Mesenchymal stem cell (in vitro differentiated cells and primary cell): ENCODE data around the gene DCTN2.
"Not testable (repeated sequence)": the region's sequence is repeated elsewhere in the genome, so short reads cannot be mapped to it uniquely, and the experiment has no call there.

Experiments used
- DNase-seq: peaks from one replicate; pipeline ENCODE4 v3.0.0-alpha.2; 2013
- H2AFZ ChIP-seq: one replicate; pipeline ENCODE4 v1.6.1; 2013; ENCODE audit warnings: low read depth, mild to moderate bottlenecking, control low read depth, inconsistent platforms, low read length, moderate library complexity
- H2AK5ac ChIP-seq: 2 replicates; pipeline ENCODE4 v1.6.1; 2013; ENCODE audit warnings: low read length, moderate library complexity, mild to moderate bottlenecking, inconsistent platforms; ENCODE audit not compliant: severe bottlenecking
- H2BK120ac ChIP-seq: one replicate; pipeline ENCODE4 v1.6.1; 2013; ENCODE audit warnings: low read depth, mild to moderate bottlenecking, inconsistent platforms, low read length, moderate library complexity
- H2BK12ac ChIP-seq, 2 experiments: one replicate each; pipeline ENCODE4 v1.6.1; 2013; ENCODE audit warnings: inconsistent platforms in 2 of 2, low read length in 2 of 2, mild to moderate bottlenecking in 2 of 2, moderate library complexity in 2 of 2, control low read depth in 1 of 2
- H2BK15ac ChIP-seq: one replicate; pipeline ENCODE4 v1.6.1; 2013; ENCODE audit warnings: mild to moderate bottlenecking, low read depth, inconsistent platforms; ENCODE audit not compliant: poor library complexity, severe bottlenecking
- H2BK5ac ChIP-seq: 2 replicates; pipeline ENCODE4 v1.6.1; 2013; ENCODE audit warnings: low read depth, mild to moderate bottlenecking, low read length, control low read depth, inconsistent platforms; ENCODE audit not compliant: poor library complexity, severe bottlenecking
- H3K14ac ChIP-seq, 2 experiments: one replicate each; pipeline ENCODE4 v1.6.1; 2013; ENCODE audit warnings: inconsistent platforms in 2 of 2, low read length in 2 of 2, control low read depth in 1 of 2, mild to moderate bottlenecking in 1 of 2, moderate library complexity in 1 of 2
- H3K18ac ChIP-seq, 2 experiments: one replicate each; pipeline ENCODE4 v1.6.1; 2013; ENCODE audit warnings: inconsistent platforms in 2 of 2, low read length in 2 of 2, control low read depth in 1 of 2, low read depth in 1 of 2, mild to moderate bottlenecking in 1 of 2
- H3K23ac ChIP-seq, 2 experiments: one replicate each; pipeline ENCODE4 v1.6.1; 2013; ENCODE audit warnings: inconsistent platforms in 2 of 2, low read length in 2 of 2, mild to moderate bottlenecking in 2 of 2, moderate library complexity in 2 of 2, control low read depth in 1 of 2
- H3K27ac ChIP-seq: 2 replicates; pipeline ENCODE4 v1.5.1; 2013; ENCODE audit warnings: mild to moderate bottlenecking, moderate library complexity, low read length, control low read depth, inconsistent platforms; ENCODE audit not compliant: poor library complexity, severe bottlenecking
- H3K27me3 ChIP-seq, 2 experiments: 2 replicates each; pipeline versions ENCODE4 v1.6.1 to v1.7.0; 2013; ENCODE audit warnings: low read length in 2 of 2, mild to moderate bottlenecking in 2 of 2, moderate library complexity in 2 of 2, control low read depth in 1 of 2, inconsistent platforms in 1 of 2; ENCODE audit not compliant: control insufficient read depth in 1 of 2, insufficient read depth in 1 of 2
- H3K36me3 ChIP-seq, 2 experiments: 2 replicates each; pipeline versions ENCODE4 v1.6.1 to v1.7.0; 2013; ENCODE audit warnings: low read length in 2 of 2, control low read depth in 1 of 2, inconsistent platforms in 1 of 2, low read depth in 1 of 2, mild to moderate bottlenecking in 1 of 2; ENCODE audit not compliant: insufficient read depth in 2 of 2, control insufficient read depth in 1 of 2
- H3K4ac ChIP-seq, 2 experiments: one replicate each; pipeline ENCODE4 v1.6.1; 2013; ENCODE audit warnings: inconsistent platforms in 2 of 2, low read length in 2 of 2, mild to moderate bottlenecking in 2 of 2, moderate library complexity in 2 of 2, control low read depth in 1 of 2, low read depth in 1 of 2
- H3K4me1 ChIP-seq: 2 replicates; pipeline ENCODE4 v1.6.1; 2013; ENCODE audit warnings: low read depth, low read length, control low read depth; ENCODE audit not compliant: control insufficient read depth, insufficient read depth
- H3K4me2 ChIP-seq: 2 replicates; pipeline ENCODE4 v1.6.1; 2013; ENCODE audit warnings: low read length, mild to moderate bottlenecking, inconsistent platforms; ENCODE audit not compliant: poor library complexity, severe bottlenecking
- H3K4me3 ChIP-seq, 2 experiments: 2 replicates each; pipeline versions ENCODE4 v1.5.1 to v1.7.0; 2013; ENCODE audit warnings: low read length in 2 of 2, mild to moderate bottlenecking in 2 of 2, control low read depth in 1 of 2, low read depth in 1 of 2; ENCODE audit not compliant: insufficient read depth in 1 of 2
- H3K79me1 ChIP-seq: replicated peaks from 2 replicates; pipeline ENCODE4 v1.6.1; 2013; ENCODE audit warnings: mild to moderate bottlenecking, control low read depth, low read length, inconsistent platforms; ENCODE audit not compliant: poor library complexity, severe bottlenecking
- H3K9ac ChIP-seq: 2 replicates; pipeline ENCODE4 v1.7.0; 2013; ENCODE audit warnings: mild to moderate bottlenecking, low read length, moderate library complexity
- H3K9me3 ChIP-seq: 2 replicates; pipeline ENCODE4 v1.7.0; 2013; ENCODE audit warnings: mild to moderate bottlenecking, low read length; ENCODE audit not compliant: control insufficient read depth
- H4K8ac ChIP-seq: one replicate; pipeline ENCODE4 v1.6.1; 2013; ENCODE audit warnings: inconsistent platforms, mild to moderate bottlenecking, low read length, moderate library complexity
- H4K91ac ChIP-seq: one replicate; pipeline ENCODE4 v1.6.1; 2013; ENCODE audit warnings: mild to moderate bottlenecking, low read length, inconsistent platforms
- WGBS: methylation state at CpG from one replicate; pipeline ENCODE4 v1.1.7; 2013; ENCODE audit warnings: mixed read lengths; 5-methylcytosine and 5-hydroxymethylcytosine counted together

The DCTN2 gene

DNA sequence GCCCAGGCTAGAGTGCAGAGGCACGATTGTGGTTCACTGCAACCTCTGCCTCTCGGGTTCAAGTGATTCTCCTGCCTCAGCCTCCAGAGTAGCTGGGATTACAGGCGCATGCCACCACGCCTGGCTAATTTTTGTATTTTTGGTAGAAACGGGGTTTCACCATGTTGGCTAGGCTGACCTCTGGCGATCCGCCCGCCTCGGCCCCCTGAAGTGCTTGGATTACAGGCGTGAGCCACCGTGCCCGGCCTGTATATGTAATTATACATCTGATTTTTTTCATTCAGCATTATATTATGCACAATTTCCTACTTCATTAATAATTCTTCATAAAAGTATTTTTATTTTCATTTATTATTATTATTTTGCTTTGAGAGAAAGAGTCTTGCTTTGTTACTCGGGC is 23.4 kb upstream of the DCTN2 start:
- H2BK120ac ChIP-seq, H2AFZ ChIP-seq, H3K4me2 ChIP-seq, H2AK5ac ChIP-seq, H3K79me1 ChIP-seq, H3K4me1 ChIP-seq, H4K91ac ChIP-seq, H3K14ac ChIP-seq, H2BK15ac ChIP-seq, H4K8ac ChIP-seq, H3K9me3 ChIP-seq, H3K27ac ChIP-seq, H3K4ac ChIP-seq, H3K9ac ChIP-seq, H2BK5ac ChIP-seq, H3K18ac ChIP-seq, H3K4me3 ChIP-seq, H2BK12ac ChIP-seq, H3K23ac ChIP-seq, DNase-seq: not testable (repeated sequence)
- peaks cover 0 to 29% of the 10 kb centered on the region in 2 experiments for H3K36me3 ChIP-seq
- peaks cover 9 to 31% of the 10 kb centered on the region in 2 experiments for H3K27me3 ChIP-seq
- WGBS: 86% methylated on average over 5 of the region's 13 CpGs

GRCh38 chr12:57569858-57570257 is 22.9 kb upstream of the DCTN2 start:
- Histone ChIP-seq H3K4me3 (no peak overlapping the region), H3K27me3 (peaks cover 10 to 27% of the 10 kb centered on the region in 2 experiments), H2BK12ac (no peak overlapping the region), H2AFZ (no peak overlapping the region), H2BK15ac (no peak overlapping the region), H3K9ac (no peak overlapping the region), H2BK120ac (no peak overlapping the region), H3K79me1 (no peaks in the 10 kb centered on the region), H3K4ac (no peak overlapping the region), H3K18ac (no peak overlapping the region), H3K36me3 (peaks cover 0 to 23% of the 10 kb centered on the region in 2 experiments), H4K8ac (no peak overlapping the region), H3K4me1 (no peaks in the 10 kb centered on the region), H3K14ac (no peak overlapping the region), H2AK5ac (no peak overlapping the region), H3K23ac (no peak overlapping the region), H3K27ac (no peak overlapping the region), H3K4me2 (no peak overlapping the region), H3K9me3 (no peaks in the 10 kb centered on the region), H2BK5ac (no peak overlapping the region), H4K91ac (no peak overlapping the region)
- no peak for DNase-seq
- 91% methylated on average over 17 of the region's 18 CpGs for WGBS

- Histone ChIP-seq H2AK5ac (no peak overlapping the region), H3K18ac (no peak overlapping the region)
- WGBS: 80% methylated on average over 6 of the region's 6 CpGs
Observed at GRCh38 chr12:57568838-57569237, 21.8 kb upstream of the DCTN2 start.

DNA sequence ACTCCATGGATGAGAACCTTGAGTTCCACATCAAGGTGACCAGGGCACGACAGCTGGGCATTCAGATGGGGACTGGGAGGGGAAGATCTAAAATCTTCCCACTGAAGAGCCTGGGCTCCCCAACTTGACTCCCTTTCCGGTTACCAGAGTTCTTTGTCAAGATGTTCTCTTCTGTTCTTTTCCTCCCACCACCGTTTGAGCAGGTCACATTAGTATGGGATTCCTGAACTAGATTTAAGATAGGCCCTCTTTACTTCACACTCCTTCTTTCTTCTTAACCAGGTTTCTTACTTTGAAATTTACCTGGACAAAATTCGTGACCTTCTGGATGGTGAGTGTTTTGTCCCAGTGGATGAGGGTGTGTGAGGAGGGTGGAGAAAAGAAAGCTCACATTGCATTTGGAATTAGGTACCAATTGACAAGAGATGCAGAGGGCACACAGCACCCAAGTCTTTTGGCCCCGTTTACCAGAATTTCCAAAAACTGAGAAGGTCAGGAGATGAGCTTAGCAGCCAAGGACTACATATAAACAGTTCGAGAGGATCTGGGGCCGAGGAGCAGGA is 17.3 kb upstream of the DCTN2 start:
- Histone ChIP-seq H2BK12ac (no peak overlapping the region), H3K27me3 (peaks cover 19 to 31% of the 10 kb centered on the region in 2 experiments)
- WGBS: 86% methylated on average over 6 of the region's 7 CpGs

More at GRCh38 chr12:57568838-57569237, 21.8 kb upstream of the DCTN2 start:
- H2AFZ ChIP-seq: no peak overlapping the region
- peaks cover 0 to 23% of the 10 kb centered on the region in 2 experiments for H3K36me3 ChIP-seq
- H3K4ac ChIP-seq: no peak overlapping the region
- no peak overlapping the region for H3K14ac ChIP-seq
- no peak overlapping the region for H3K9ac ChIP-seq
- DNase-seq: no peak
- no peak overlapping the region for H4K8ac ChIP-seq
- H2BK15ac ChIP-seq: no peak overlapping the region
- H4K91ac ChIP-seq: no peak overlapping the region
- peaks cover 2% of the 10 kb centered on the region for H3K9me3 ChIP-seq
- no peaks in the 10 kb centered on the region for H3K4me1 ChIP-seq
- H3K23ac ChIP-seq: no peak overlapping the region
- no peak overlapping the region for H2BK12ac ChIP-seq
- H2BK120ac ChIP-seq: no peak overlapping the region
- no peak overlapping the region for H3K4me3 ChIP-seq
- no peak overlapping the region for H3K27ac ChIP-seq
- H3K27me3 ChIP-seq: peaks cover 18 to 35% of the 10 kb centered on the region in 2 experiments
- H2BK5ac ChIP-seq: no peak overlapping the region
- H3K79me1 ChIP-seq: no peaks in the 10 kb centered on the region
- no peak overlapping the region for H3K4me2 ChIP-seq

More for the DNA sequence above, 17.3 kb upstream of the DCTN2 start:
- Histone ChIP-seq H3K18ac (no peak overlapping the region), H3K4ac (no peak overlapping the region), H3K14ac (no peak overlapping the region), H3K79me1 (no peaks in the 10 kb centered on the region), H3K36me3 (peaks cover 0 to 8% of the 10 kb centered on the region in 2 experiments), H3K23ac (no peak overlapping the region), H4K91ac (no peak overlapping the region), H2BK15ac (no peak overlapping the region), H3K27ac (no peak overlapping the region), H3K9ac (no peak overlapping the region), H2AK5ac (no peak overlapping the region), H3K4me3 (no peak overlapping the region), H2BK5ac (no peak overlapping the region), H3K4me1 (no peaks in the 10 kb centered on the region), H3K9me3 (peaks cover 3% of the 10 kb centered on the region), H2AFZ (no peak overlapping the region), H4K8ac (no peak overlapping the region), H2BK120ac (no peak overlapping the region), H3K4me2 (no peak overlapping the region)
- DNase-seq: no peak
